NCI-H2227 (cell line): ENCODE results near the gene ZCCHC24.
"Not testable (repeated sequence)": the region's sequence is repeated elsewhere in the genome, so short reads cannot be mapped to it uniquely, and the experiment has no call there.

Experiments used
- DNase-seq: peaks from one replicate; lab custom pipeline; 2025; ENCODE audit not compliant: unreplicated experiment; lab: John Stamatoyannopoulos, UW

Gene ZCCHC24

DNA sequence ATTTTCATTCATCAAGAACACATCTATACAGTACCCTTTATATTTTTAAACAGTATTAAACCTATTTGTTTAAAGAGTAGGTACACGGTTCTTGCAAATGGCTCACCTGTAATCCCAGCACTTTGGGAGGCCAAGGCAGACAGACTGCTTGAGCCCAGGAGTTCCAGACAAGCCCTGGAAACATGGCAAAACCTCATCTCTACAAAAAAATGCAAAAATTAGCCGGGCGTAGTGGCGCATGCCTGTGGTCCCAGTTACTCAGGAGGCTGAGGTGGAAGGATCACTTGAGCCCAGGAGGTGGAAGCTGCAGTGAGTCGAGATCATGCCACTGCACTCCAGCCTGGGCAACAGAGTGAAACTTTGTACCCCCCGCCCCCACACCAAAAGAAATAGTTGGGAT lies 1.8 kb upstream of the ZCCHC24 start:
- not testable (repeated sequence) for DNase-seq

DNA sequence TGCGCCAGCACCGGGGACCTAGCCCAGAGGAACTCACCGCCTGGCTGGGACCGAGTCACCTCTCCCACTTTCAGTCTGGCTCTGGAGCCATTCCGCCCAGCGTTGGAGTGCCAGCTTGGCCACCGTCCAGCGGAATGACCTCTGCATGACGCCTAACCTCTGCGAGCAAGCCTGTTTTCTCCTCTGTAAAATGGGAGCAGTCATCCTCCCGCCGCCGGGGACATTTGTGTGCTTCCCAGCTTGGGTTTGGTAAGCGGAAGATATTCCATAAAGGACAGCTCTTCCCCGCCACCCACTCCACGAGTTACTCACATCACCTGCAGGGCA lies 1.3 kb upstream of the ZCCHC24 start:
- DNase-seq, result no peak

DNA sequence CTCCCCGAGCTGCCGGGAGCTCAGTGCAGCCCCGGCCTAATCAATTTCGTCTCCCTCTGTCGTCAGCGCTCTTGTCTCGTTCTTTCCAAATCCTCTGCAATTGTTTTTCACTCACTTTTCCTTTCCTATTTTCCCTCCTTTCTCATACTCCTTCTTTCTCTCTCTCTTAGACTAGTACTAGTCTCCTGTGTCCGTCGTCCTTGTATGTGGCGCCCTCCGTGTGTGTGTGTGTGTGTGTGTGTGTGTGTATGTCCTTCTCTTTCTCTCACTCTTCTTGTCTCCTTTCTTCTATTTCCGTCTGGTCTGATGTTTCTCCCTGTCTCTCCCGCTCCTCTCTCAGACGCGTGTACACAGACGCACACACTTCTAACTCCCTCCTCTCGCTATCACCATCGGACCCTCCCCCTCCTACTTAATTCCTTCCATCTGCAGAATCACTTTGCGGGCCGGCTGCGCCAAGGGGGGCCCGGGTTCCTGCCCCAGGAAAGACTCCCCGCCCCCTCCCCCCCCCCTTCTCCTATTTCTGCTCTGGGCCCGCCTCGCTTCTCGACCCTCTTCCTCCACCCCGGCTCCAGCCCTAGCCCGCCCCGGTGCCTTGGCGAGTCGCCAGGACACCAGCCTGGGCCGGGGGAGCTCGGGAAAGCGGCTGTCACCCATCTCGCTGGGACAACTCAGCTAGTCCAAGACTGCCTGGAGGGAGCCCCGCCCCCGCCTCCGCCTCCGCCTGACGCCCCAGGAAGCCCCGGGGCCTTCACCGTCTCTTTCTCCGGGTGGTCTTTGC lies 743 bp upstream of the ZCCHC24 start:
- peak; percentile 54 for DNase-seq

DNA sequence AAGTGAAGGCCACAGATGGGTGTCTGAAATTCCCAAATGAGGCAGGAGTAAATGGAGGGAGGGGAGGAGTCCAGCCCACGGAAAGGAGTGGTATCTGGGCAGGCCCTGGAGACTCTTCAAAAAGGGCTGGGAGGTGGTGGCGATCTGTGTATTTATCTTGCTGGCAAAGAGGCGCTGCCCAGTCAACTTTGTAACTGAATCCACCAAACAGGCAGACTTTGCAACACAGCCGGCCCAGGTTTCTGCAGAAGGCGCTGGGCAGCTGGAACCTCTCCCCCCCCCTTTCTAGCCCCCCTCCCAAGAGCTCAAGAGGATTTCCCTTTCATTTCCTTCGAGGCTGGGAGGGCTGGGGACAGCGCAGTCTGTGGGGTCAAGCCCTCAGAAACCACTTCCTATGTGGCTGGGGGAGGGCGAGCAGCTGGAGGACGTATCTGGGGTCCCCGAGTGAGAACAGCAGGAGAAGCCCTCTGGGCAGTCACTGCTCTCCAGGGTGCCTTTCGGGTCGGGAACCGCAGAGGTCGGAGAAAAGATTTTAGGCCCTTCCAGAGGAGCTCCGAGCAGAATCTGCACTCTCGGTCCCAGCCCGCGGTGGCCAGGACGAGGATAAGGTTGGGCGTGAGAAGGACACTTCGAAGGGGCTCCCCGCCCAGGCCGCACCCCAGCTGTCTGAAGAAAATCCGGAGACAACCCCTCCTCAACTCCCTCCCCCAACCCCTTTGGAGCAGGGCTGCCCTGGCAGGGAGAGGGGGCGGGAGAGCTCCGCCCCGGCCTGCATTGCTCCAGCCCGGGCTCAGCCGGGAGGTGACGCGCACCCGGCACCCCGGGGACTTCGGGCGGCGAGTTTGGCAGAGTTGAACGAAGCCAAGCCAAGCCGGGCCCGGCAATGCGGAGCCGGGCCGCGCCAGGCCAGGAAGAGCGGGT lies 965 bp downstream of the ZCCHC24 start:
- DNase-seq, result peak; percentile 13

DNA sequence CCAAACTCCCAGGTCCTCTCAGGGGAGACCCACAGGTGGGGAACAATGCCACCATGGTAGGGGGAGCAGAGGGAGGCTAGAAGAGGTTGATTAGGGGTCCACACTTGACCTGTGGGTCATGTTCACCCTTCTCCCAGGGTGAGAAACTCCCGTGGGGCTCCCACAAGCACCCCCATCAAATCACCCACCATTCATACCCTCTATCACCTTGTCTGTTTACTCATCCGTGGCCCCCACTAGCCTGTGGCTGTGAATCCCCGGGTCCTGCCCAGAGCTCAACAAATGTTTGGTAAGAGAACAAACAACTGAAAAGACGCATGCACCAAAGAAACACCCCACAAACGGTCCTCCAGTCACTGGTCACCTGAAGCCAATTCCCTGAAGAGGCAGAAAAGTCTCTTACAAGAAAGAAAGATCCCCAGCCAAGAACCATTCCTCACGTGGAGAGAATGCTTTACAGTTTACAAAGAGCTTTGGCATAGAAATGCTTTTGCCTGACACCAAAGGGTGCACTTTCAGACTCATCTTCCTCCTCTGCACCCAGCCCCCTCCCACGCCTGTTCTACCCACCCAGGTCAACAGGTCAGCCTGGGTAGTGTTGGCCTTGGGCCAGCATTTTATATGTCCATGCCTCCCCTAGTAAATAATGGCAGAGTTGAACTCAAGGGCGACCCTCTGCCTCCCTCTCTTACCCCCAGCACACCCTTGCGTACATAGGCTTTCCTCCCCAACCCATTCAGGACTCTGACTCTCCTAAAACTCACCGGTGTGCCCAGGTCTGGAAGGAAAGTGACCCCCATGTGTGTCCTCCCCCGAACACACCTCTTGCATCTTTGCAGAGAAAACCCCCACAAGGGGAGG lies 1.9 kb downstream of the ZCCHC24 start:
- DNase-seq, result no peak

DNA sequence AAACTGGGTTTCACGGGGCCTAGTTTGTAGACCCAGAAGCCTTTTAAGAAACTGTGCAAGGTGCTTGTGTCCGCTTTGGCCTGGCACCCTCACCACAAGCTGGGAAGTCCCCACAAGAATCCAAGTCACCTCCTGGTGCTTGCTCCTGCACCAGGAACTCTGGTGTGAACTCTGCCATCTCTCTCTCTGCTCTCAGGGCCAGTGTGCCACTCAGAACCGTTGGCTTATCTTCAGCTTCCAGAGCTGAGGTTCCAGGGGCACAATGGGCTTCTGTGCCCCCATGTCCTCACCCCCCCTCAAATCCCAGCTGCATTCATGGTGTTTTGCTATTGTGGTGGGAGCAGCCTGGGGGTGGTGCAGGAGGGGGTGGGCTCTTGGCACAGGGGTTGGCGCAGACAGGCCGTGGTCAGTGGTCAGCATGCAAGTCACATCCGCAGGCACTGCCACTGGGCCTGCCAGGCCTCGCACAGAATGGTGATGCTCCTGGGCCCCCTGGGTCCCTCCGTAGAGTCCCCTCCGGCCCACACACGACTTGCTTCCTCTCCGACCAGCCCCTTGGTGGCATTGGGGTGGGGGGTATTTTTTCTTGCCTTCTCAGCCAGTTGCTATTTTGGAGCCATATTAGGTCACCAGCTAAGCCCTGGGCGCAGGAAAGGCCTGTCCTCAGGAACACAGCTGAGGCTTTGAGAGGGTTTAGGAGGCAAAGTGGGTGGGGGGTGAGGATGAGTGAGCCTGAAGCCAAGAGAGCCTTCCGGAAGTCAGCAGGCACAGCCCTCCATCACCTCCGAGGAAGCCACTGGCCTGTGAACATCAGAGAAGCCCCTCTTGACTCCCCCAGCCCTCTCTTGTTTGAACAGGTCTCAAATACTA lies 3.0 kb downstream of the ZCCHC24 start:
- DNase-seq, result no peak

DNA sequence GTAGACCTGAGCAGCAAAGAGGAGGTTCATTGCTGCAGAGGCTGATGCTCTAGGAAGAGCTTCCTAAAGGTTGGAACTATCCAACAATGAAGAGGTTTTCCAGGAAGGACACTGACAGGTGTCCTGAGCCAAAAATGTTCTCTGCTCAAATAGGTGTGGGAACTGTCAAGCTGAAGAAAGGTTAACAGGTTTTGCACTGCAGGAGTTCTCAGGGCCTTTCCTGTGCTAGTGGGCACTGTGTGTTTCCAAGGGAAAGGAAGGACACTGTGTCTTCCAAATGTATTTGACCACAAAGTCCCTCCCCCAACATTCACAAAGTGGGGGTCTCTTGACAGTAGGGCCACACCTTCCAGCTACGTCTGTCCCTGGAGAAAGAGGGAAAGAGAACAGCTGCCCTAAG lies 4.0 kb downstream of the ZCCHC24 start:
- DNase-seq, result no peak

DNA sequence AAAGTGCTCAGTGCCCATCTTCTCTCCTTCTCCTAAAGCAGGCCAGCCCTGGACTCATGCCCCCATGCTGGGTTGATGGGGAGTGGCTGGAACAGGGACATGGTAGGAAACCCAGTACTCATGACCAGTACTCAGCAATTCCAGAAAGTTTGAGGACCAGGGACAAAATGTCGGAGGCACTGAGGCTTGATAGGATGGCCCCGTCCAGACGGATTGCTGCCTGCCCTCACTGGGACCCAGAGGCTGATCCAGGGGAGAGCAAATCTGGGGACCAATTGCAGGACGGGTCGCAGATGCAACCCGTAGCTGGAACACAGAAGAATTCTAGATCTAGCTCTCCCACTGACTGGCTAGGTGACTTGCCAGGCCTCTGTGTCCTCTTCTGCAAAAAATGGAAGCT lies 5.1 kb downstream of the ZCCHC24 start:
- no peak for DNase-seq

DNA sequence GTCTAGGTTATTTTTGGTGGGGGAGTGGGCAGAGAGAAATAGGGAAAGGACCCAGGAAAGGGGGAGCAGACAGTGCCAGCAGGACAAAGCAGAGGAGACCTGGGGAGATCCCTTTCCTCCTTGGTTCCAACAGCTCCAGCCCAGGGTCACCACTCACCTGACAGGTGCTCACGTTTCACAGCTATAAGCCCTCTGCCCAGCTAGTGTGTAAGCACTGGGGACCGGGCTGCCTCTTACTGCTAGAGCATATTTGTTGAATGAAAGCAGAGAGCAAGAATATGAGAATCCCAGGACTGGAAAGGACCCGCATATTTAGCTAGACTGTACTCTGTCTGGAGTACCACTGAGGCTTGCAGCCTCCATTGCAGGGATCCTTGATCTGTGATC lies 6.7 kb downstream of the ZCCHC24 start:
- no peak for DNase-seq

DNA sequence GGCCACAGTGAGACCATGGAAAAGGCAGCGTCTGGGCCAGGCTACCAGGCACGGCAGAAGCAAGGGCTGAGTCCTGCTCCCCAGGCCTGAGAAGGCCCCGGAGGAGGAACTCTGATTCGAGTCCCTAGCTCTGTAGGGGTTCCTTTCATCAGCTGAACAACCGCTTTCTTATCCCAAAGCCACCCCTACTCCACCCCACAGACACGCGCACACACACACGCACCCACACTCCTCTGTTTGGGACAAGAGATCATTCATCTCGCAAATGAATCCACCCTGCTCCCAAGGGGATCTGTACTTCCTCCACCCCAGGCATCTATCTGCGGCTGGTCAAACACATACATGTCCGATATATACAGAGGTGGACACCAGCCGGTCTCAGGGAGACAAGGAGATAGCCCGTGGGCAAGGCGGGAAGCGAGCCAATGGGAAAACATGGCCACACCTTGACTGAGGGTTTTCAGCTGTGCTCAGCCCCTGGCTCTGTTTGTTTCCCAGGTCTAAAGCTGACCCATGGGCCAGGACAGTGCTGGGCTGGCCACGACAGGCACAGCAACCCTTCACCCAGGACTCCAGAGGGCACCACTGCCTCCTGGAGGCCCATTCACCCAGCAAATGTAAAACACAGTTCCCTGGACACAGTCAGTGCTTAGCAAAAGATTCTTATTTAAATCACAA lies 7.3 kb downstream of the ZCCHC24 start:
- no peak for DNase-seq

DNA sequence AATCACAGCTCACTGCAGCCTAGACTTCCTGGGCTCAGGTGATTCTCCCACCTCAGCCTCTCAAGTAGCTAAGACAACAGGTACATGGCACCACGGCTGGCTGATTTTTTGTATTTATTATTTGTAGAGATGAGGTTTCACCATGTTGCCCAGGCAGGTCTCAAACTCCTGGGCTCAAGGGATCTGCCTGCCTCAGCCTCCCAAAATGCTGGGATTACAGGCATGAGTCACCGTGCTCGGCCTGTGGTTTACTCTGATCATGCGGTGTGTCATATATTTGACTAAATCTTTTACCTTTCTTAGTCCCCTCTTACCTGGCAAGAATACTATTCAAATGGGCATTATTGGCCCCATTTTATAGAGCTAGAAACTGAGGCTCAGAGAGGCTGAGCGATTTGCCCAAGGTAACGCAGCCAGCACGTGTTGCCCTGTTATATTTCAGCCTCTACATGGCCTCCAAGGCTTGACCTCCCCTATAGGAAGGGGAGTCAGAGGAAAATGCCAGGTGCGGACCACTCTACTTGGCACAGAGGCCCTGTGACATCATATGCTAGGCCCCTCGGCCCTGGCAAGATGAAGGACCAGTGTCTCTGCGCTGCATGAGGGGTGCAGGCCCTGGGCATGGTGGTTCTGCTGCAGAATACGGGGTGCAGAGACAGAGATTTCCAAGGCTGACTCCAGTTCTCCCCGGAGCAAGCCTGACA lies 8.2 kb downstream of the ZCCHC24 start:
- no peak for DNase-seq

DNA sequence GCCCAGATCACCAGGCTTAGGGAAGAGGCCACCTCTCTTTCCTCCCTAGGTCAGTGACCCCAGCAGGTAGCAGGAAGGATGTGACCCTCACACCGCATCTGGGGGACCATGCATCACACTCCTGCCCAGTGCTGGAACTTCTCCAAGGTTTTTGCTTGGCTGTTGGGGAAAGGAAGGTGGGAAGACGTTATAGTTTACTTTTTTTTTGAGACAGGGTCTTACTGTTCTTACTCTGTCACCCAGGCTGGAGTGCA lies 8.6 kb downstream of the ZCCHC24 start:
- DNase-seq, result no peak

DNA sequence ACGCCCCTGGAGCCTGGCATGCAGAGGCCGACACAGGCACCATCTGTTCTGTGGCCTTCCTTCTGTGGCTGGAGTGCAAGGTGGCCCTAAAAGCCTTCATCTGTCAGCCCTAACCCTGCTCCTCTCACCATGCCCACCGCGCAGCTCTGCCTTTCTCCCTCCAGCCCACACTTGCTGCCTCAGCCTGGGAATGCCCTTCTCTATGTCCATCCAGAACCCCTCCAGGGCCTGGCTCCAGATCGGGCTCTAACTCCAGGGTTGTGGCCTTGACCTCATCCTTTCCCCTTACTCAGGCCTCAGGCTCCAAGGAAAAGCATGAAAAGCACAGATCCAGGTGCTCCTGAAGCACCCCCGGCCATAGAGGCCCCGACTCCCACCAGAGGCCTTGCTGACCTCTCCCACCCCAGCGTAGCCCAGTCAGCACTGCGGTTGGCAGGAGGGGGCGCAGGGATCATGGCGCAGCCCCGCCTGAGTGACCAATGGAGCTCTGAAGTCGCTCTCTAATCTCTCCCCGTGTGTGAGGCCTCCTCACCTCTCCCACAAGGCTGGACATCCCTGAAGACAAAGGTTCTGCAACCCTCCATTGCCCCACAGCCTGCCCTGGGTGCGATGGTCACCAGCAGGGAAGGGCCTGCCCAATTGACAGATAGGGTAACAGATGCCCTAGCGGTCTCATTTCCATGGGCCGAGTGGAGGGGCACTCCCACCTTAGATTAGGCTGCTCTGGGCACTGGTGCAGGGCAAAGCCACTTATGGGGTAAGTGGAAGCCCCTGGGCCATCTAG lies 9.2 kb downstream of the ZCCHC24 start:
- DNase-seq, result no peak

DNA sequence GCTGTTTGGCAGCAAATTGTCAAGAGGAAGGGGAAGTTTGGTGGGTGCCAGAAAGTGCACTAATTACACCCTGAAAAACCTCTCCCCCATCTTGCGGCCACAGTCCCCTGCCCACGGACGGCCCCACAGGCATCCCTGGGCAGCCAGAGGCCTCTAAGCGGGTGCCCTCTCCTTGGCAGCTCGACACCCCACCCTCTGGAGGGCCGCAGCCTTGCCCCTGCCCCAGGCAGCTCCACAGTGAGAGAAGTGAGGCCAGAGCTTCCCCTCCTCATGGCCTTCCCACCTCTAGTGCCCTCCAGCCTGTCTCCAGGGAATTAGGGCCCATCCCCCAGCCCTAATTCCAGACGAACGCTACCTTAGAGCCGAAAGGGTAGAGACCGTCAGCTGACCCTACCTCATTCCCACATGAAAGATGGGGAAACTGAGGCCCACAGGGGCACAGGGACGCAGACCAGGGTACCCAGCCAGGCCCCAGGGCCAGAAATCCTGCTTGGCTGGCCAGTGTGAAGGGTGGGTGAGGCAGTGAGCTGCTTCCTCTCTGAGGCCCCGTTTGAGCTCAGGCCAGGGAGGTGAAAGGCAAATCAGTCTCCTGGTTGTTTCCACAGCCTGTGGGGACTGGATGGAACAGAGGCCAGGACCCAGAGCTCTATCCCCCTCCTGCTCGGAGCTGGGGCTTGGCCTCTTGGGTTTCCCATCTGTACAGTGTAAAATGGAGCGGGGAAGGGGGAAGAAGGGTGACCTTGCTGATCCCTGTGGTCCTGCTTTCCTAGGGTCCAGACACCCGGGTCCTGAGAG lies 10.0 kb downstream of the ZCCHC24 start:
- DNase-seq, result no peak

DNA sequence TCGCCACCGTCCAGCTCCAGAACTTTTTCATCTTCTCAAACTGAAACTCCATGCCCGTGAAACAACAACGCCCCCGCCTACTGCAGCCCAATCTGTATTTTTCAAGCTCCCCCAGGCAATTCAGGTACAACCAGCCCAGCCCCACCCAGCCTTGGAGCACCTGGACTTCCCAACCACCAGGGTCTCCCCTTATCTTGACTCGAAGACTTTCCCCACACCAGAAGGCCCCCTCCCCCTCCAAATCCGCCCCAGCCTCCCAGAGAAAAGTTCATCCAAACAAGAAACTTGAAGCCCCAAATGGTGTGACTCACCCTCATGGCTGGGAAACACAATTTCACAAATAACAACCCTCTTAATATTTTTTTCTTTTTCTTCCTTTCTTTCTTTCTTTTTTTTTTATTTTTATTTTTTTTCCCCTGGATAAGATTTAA lies 10.6 kb downstream of the ZCCHC24 start:
- DNase-seq, result no peak

DNA sequence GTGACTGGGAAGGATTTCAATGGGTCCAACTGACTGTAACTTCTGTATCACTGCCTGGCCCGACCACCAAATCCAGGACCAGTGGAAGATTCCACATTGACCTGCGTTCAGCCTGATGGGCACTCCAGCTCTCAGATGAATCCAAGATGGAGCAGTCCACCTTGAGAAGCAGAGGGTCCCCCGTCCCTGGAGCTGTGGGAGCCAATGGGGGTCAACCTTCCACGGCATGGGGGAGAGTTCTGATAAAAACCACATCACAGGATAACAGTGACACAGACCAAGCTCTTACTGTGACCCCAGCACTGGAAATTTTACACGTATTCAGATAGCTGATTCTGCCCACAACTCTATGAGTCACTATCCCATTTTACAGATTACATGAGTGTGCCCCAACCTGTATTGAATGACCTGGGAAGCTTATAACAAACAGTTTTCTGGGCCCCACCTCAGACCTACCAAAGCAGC lies 11.2 kb downstream of the ZCCHC24 start:
- no peak for DNase-seq

DNA sequence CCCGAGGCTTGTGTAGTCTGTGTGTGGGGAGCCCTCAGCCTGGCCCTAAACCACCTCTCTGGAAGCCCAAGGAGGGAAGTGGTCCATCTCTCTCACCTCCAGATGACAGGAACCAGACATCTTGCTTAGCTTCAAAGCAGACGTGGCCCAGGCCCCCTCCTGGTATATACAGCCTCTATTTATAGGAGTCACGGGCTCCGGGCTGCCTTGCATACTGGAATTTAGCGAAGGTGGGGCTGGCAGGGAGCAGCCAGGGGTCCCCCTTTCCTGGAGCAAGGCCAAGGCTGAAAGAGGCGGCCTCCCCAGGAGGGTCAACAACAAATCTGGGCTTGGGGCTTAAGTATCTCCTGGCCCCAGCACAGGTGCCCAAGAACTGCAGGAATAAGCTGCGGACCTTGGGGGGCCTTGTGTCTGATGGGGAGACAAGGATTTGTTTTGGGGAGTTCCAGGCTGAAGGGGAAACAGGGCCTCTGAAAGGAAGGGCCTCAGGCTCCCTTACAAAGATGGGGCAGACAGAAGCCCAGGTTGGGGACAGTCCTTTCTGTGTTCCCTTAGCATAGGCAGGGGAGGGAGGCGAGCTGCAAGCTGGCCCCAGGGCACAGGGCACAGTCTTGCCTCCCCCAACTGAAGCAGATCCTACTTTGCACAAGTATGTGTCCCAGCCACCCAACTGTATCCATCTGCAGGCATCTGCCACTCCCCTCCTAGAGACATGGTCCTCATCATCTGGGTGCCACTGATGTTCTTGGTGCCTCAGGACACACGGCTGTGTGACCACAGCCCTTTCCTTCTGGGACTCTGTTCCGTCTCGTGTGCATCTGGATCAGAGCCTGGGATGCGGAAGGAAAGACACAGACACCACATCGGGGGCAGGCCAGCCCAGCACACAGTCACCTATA lies 11.9 kb downstream of the ZCCHC24 start:
- DNase-seq, result no peak
